Skeletal muscle tissue (tissue), 4 donors: Measurements from ENCODE around the gene GLYATL3. TPM values are rescaled to one million over a fixed set of nuclear protein-coding genes. Genes with fewer than 3 reads are reported as not detected.

ENCODE experiments used
- H3K27ac ChIP-seq: one replicate; pipeline ENCODE4 v1.7.0; 2013; ENCODE audit warnings: mild to moderate bottlenecking, low read depth, low read length, inconsistent platforms
- H3K27me3 ChIP-seq, 3 donors: one replicate each; pipeline ENCODE4 v1.7.0; 2013; ENCODE audit warnings: low read length in 3 of 3; ENCODE audit not compliant: control insufficient read depth in 3 of 3, insufficient read depth in 3 of 3
- H3K36me3 ChIP-seq, 3 donors: one replicate each; pipeline ENCODE4 v1.7.0; 2013; ENCODE audit warnings: low read length in 3 of 3; ENCODE audit not compliant: control insufficient read depth in 3 of 3, insufficient read depth in 3 of 3
- H3K4me1 ChIP-seq, 3 donors: one replicate each; pipeline ENCODE4 v1.7.0; 2013; ENCODE audit warnings: low read length in 3 of 3, mild to moderate bottlenecking in 3 of 3; ENCODE audit not compliant: control insufficient read depth in 3 of 3, insufficient read depth in 3 of 3
- H3K4me3 ChIP-seq, 3 donors: one replicate each; pipeline ENCODE4 v1.7.0; 2013; ENCODE audit warnings: low read length in 3 of 3
- H3K9ac ChIP-seq, 3 donors: one replicate each; pipeline ENCODE4 v1.7.0; 2013; ENCODE audit warnings: low read length in 3 of 3, mild to moderate bottlenecking in 3 of 3, moderate library complexity in 2 of 3, low read depth in 1 of 3
- H3K9me3 ChIP-seq, 3 donors: one replicate each; pipeline ENCODE4 v1.7.0; 2013; ENCODE audit warnings: low read length in 3 of 3; ENCODE audit not compliant: control insufficient read depth in 3 of 3
- total RNA-seq: library from RNA; depleted of rRNA; stranded (reverse); fragments of >200 nt; gene quantifications from one replicate; pipeline ENCODE4 v1.2.3, GENCODE V29; 2014
- donor health status: Osteomylitis.

Gene GLYATL3
- total RNA-seq, 1 donor from 2014 or later, result not detected

- Histone ChIP-seq H3K27me3 (no peaks in the 10 kb centered on the region), H3K4me1 (no peaks in the 10 kb centered on the region), H3K9me3 (no peaks in the 10 kb centered on the region), H3K9ac (no peak overlapping the region), H3K27ac (no peak overlapping the region), H3K4me3 (no peak overlapping the region), H3K36me3 (no peaks in the 10 kb centered on the region)
Observed at GRCh38 chr6:49509342-49509741, 9.6 kb downstream of the GLYATL3 start.

GRCh38 chr6:49513153-49513989, 13.6 kb downstream of the GLYATL3 start:
- Histone ChIP-seq H3K4me3 (no peak overlapping the region), H3K27me3 (no peaks in the 10 kb centered on the region), H3K4me1 (no peaks in the 10 kb centered on the region), H3K36me3 (no peaks in the 10 kb centered on the region), H3K9me3 (no peaks in the 10 kb centered on the region), H3K27ac (no peak overlapping the region), H3K9ac (no peak overlapping the region)

GRCh38 chr6:49514571-49515484, 15.1 kb downstream of the GLYATL3 start:
- Histone ChIP-seq H3K27me3 (no peaks in the 10 kb centered on the region), H3K9ac (no peak overlapping the region)

DNA sequence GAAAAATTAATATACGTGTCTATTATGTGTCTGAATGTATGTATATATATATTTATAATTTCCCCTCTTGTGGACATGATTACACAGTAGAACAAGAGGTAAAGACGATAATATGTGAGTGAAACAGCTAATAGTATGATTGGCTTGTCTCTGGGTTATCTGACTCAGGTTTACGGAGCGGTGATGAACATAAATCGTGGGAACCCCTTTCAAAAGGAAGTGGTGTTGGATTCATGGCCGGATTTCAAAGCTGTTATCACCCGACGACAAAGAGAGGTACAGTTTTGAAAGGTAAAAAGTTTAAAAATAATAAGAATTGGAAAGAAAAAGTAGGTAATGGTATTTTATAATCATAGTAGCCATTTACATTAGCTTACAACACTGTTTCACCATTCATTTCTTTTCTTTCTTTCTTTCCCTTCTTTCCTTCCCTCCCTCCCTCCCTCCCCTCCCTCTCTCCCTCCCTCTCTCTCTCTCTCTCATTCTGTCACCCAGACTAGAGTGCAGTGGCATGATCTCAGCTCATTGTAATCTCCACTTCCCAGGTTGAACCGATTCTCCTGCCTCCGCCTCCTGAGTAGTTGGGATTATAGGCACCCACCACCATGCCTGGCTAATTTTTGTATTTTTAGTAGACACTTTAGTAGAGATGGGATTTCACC, 15.9 kb downstream of the GLYATL3 start:
- H3K9ac ChIP-seq, result no peak overlapping the region
- no peaks in the 10 kb centered on the region for H3K36me3 ChIP-seq
- H3K27ac ChIP-seq, result no peak overlapping the region
- H3K27me3 ChIP-seq, result no peaks in the 10 kb centered on the region
- no peak overlapping the region for H3K4me3 ChIP-seq
- H3K4me1 ChIP-seq, result no peaks in the 10 kb centered on the region
- no peaks in the 10 kb centered on the region for H3K9me3 ChIP-seq

More at GRCh38 chr6:49514571-49515484, 15.1 kb downstream of the GLYATL3 start:
- H3K4me3 ChIP-seq, result no peak overlapping the region
- H3K9me3 ChIP-seq, result no peaks in the 10 kb centered on the region
- H3K4me1 ChIP-seq, result no peaks in the 10 kb centered on the region
- no peaks in the 10 kb centered on the region for H3K36me3 ChIP-seq
- H3K27ac ChIP-seq, result no peak overlapping the region

DNA sequence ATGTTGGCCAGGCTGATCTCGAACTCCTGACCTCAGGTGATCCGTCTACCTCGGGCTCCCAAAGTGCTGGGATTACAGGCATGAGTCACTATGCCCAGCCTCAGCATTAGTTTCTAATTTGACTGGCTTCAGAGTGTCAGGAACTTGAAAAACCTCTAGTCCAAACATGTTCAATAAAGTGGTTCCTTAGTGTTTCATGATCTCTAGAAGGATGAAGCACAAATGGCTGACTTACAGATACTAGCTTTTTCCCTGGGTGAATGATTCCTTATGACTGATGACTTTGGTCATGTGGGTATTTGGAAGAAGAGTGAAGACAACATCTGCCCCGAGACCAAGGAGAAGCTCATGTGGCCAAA, 16.4 kb downstream of the GLYATL3 start:
- Histone ChIP-seq H3K9me3 (no peaks in the 10 kb centered on the region), H3K36me3 (no peaks in the 10 kb centered on the region), H3K4me1 (no peaks in the 10 kb centered on the region), H3K27ac (no peak overlapping the region), H3K27me3 (no peaks in the 10 kb centered on the region), H3K9ac (no peak overlapping the region), H3K4me3 (no peak overlapping the region)

GRCh38 chr6:49517919-49518318, 18.2 kb downstream of the GLYATL3 start:
- no peaks in the 10 kb centered on the region for H3K4me1 ChIP-seq
- no peak overlapping the region for H3K27ac ChIP-seq

DNA sequence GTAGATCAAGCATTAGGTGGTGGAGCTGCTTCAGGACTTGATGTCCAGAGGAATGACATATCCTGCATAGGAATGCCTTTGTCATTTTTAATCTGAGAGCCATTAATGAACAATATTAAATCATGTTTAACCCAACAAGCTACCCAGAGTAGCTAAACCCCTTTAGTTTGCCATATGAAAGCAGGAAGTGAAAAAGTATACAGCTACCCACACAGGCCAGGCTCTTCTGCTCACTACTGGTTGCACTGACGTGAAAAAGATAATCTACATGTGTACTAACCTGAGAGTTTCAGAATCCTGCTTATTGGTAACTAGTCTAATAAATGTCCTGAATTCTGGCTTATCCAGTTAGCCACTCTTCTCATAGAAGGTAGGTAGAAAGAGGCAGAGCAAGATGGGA, 19.9 kb downstream of the GLYATL3 start:
- no peaks in the 10 kb centered on the region for H3K36me3 ChIP-seq
- no peak overlapping the region for H3K9ac ChIP-seq
- no peak overlapping the region for H3K27ac ChIP-seq
- no peak overlapping the region for H3K4me3 ChIP-seq
- H3K9me3 ChIP-seq, result no peaks in the 10 kb centered on the region
- H3K4me1 ChIP-seq, result no peaks in the 10 kb centered on the region
- no peaks in the 10 kb centered on the region for H3K27me3 ChIP-seq

More at GRCh38 chr6:49517919-49518318, 18.2 kb downstream of the GLYATL3 start:
- no peaks in the 10 kb centered on the region for H3K27me3 ChIP-seq
- H3K36me3 ChIP-seq, result no peaks in the 10 kb centered on the region
- H3K9me3 ChIP-seq, result no peaks in the 10 kb centered on the region
- no peak overlapping the region for H3K9ac ChIP-seq
- H3K4me3 ChIP-seq, result no peak overlapping the region

DNA sequence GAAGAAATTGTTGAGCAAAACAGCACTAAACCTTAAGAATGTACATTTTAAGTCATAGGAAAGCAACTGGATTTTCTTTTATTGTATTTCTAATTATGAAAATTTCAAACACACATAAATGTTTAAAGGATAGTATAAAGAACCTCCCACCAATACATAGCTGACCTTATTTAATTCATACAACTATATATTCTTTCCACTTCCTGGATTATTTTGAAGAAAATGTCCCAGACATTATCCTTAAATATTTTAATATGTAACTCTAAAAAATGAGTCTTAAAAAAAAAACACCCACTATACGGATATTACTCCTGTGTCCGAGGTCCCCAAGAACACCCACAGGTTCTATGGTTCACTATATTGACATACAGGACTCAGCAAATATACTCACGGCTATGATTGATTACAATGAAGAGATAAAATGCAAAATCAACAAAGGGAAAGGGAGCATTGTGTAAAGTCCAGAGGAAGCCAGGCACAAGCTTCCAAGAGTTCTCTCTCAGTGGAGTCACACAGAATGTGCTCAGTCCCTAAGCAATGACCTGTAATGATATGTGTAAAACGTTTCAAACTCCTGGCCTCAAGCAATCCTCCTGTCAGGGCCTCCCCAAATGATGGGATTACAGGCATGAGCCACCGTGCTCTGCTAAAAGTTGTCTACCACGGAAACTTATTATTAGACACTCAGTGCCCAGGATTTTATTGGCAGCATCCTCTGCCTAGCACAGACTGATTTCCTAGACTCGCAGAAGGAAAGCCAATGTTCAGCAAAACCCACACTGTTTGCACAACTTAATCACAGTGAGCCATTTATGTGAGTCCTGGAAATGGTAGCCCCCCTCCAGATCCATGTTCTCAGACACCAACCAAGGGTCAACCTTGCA, 23.2 kb downstream of the GLYATL3 start:
- H3K9me3 ChIP-seq, result no peaks in the 10 kb centered on the region
- no peak overlapping the region for H3K4me3 ChIP-seq
- no peaks in the 10 kb centered on the region for H3K4me1 ChIP-seq
- H3K36me3 ChIP-seq, result no peaks in the 10 kb centered on the region
- no peak overlapping the region for H3K27ac ChIP-seq
- no peaks in the 10 kb centered on the region for H3K27me3 ChIP-seq
- H3K9ac ChIP-seq, result no peak overlapping the region

- no peaks in the 10 kb centered on the region for H3K27me3 ChIP-seq
- no peak overlapping the region for H3K9ac ChIP-seq
- H3K9me3 ChIP-seq, result no peaks in the 10 kb centered on the region
- no peaks in the 10 kb centered on the region for H3K4me1 ChIP-seq
- H3K4me3 ChIP-seq, result no peak overlapping the region
- H3K36me3 ChIP-seq, result no peaks in the 10 kb centered on the region
- H3K27ac ChIP-seq, result no peak overlapping the region
Observed at GRCh38 chr6:49523901-49524300, 24.2 kb downstream of the GLYATL3 start.
